Stimulated activated CD8-positive, alpha-beta memory T cell treated with anti-CD3 and anti-CD28 coated beads, Interleukin-15, amount 100 ng/mL, for 1 hour (primary cell): ENCODE data around the gene PRDM1.

ENCODE experiments used
- DNase-seq: peaks from one replicate; pipeline ENCODE4 v3.0.0-alpha.2; 2020; ENCODE audit warnings: low read depth

PRDM1 gene

DNA sequence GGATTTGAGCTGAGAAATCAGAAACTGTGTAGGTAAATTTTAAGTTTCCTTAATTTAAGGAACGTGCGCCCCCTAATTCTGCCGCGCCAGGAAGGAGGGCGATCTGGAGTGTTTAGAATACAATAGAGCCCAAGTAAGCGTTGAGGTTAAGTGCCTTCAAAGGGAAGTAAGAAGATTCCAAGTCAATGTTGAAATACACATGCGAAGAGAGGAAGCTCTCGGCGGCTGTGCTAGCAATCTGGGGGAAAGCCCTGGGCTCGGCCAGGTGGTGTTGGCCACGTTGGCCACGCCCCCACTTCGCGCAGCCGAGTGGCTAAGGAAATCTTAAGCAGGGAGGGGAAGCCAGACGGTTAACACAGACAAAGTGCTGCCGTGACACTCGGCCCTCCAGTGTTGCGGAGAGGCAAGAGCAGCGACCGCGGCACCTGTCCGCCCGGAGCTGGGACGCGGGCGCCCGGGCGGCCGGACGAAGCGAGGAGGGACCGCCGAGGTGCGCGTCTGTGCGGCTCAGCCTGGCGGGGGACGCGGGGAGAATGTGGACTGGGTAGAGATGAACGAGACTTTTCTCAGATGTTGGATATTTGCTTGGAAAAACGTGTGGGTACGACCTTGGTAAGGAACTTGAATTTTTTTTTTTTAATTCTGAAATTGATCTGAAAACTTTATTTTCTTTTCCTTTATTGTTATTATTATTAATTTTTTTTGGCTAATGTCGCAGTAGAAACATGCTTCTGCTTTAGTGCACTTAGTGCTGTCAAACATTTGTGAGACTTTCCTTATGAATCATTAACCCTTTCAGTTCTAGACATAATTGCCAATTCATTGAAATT is at the start of gene PRDM1:
TSS of gene PRDM1 (plus strand) at position 353 of the 830 bp plus-strand sequence. CDS start at position 571, 218 bp downstream.
- DNase-seq: peak; percentile 43

- no peak for DNase-seq
Measured at GRCh38 chr6:106037060-106037459, 49.1 kb upstream of the PRDM1 start.

DNA sequence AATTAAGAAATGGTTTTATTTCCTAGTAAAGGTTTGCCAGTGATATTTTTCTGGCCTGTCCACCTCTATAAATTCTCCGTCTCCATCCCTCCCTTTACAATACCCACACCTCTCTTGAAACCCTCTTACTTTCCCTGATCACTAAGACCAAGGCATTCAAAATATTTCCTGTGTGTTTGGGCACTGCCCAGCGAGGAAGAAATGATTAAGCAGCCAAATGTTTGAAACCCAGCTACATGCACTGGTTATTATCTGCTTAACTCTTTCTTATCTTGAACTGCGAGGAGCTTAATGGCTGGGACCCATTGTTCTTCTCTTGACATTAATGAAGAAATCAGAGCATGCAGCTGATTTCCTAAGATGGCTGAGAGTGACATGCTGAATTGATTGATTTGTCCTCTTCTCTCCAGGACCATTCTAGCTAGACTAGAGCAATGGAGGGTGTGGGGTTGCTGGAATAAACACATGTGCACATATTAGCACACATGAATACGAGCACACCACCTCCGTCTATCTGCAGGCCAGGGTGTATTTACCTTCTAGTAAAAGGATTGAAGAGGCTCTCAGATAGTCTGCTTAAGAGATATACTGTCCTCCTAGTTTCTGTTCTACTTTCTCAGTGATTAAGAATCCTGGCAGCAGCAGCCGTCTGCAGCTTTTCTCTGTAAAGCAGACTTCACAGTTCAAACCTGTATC is 46.1 kb upstream of the PRDM1 start:
- DNase-seq: no peak

GRCh38 chr6:106044151-106044550 is 42.0 kb upstream of the PRDM1 start:
- no peak for DNase-seq

DNA sequence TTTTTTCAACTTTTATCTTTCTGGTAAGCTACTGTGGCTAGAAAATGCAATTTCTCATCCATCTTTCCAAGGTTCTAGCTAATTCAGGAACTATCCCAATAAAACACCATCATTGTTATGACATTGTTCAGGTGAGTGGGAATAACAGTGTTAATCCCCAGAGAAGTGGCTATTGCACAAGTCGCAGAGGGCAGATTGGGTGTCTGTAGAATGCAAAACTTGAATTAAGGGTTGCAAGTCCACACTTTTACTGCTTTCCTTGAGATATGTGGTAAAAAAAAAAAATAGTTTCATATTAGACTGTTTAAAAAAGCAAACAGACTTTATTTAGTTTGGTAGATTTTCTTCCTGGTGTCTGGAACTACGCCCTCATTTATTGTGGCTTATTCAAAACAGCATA is 41.1 kb upstream of the PRDM1 start:
- DNase-seq: no peak

- DNase-seq: no peak
Measured at GRCh38 chr6:106046116-106046853, 39.9 kb upstream of the PRDM1 start.

DNA sequence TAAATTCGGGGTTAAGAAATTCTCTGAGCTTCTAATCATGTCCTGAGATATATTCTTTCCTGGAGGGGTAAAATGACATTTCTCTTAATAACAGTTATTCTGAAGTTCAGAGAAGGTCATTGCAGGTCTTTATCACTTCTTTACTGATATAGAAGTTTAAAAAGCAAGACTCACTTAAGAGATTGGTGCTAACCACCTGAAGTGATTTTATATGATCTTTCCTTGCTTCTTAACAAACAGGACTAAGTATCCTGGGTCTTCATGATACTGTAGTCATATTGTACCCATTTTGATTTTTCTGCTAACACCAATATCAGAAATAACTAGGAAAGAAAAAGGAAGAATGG is 39.3 kb upstream of the PRDM1 start:
- no peak for DNase-seq

GRCh38 chr6:106048336-106048735 is 37.8 kb upstream of the PRDM1 start:
- DNase-seq: no peak

GRCh38 chr6:106050538-106050937 is 35.6 kb upstream of the PRDM1 start:
- DNase-seq: no peak

DNA sequence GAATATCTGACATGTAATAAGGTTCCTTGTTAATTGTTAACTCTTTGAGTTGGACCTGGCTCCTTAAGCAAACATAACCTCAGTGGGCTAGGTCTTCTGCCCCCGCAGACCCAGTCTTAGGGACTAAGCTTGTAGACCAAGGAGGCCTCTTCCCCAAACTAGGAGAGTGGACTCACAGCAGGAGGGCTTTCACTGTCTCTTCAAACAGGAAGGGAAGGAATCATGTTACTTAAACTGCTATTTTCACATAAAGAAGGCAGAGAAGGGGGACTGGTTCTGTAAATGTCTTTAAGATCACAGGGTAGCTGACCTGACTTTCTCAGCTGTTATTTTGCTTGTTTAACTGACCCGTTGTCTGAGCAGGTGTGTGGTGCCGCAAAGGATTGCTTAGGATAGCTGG is 34.9 kb upstream of the PRDM1 start:
- DNase-seq: no peak

- DNase-seq: no peak
Measured at GRCh38 chr6:106053484-106054205, 32.5 kb upstream of the PRDM1 start.

GRCh38 chr6:106055489-106055888 is 30.6 kb upstream of the PRDM1 start:
- no peak for DNase-seq

- DNase-seq: no peak
Measured at GRCh38 chr6:106056060-106056745, 29.9 kb upstream of the PRDM1 start.

- DNase-seq: no peak
Measured at GRCh38 chr6:106056746-106057390, 29.3 kb upstream of the PRDM1 start.

GRCh38 chr6:106059331-106059730 is 26.8 kb upstream of the PRDM1 start:
- no peak for DNase-seq

GRCh38 chr6:106060167-106060566 is 26.0 kb upstream of the PRDM1 start:
- no peak for DNase-seq

- no peak for DNase-seq
Measured at GRCh38 chr6:106063448-106063850, 22.7 kb upstream of the PRDM1 start.

GRCh38 chr6:106064142-106064541 is 22.0 kb upstream of the PRDM1 start:
- no peak for DNase-seq

DNA sequence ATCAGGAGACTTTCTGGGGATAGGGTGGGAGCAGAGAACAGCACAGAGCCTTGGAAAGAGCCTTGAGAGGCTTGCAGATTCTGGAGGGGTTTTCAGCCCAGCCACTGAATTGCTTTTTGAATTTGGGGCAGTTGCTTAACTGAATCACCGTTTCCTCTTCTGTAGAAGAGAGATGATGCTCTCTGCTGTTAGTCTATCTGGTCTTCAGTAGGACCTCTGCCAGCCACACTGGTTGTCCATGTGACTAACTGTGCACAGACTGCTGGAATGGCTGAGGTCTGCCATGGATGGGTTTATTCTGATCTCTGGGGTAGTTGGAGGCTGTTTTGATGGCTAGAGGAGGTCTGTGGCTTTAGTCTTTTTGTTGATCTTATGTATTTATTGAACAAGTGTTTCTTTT is 21.4 kb upstream of the PRDM1 start:
- no peak for DNase-seq

- DNase-seq: no peak
Measured at GRCh38 chr6:106066989-106067388, 19.1 kb upstream of the PRDM1 start.

- DNase-seq: no peak
Measured at GRCh38 chr6:106069478-106069877, 16.7 kb upstream of the PRDM1 start.
